ENCODE data around the gene SPATA45. TPM values are rescaled to one million over a fixed set of nuclear protein-coding genes. Genes with fewer than 3 reads are reported as not detected.

Gene SPATA45
- total and polyA plus RNA-seq, 2 of the 13 experiments (the other 11 are each of a cell fraction or from before 2014, with no cell fraction given) = 0.17 to 0.64 TPM

DNA sequence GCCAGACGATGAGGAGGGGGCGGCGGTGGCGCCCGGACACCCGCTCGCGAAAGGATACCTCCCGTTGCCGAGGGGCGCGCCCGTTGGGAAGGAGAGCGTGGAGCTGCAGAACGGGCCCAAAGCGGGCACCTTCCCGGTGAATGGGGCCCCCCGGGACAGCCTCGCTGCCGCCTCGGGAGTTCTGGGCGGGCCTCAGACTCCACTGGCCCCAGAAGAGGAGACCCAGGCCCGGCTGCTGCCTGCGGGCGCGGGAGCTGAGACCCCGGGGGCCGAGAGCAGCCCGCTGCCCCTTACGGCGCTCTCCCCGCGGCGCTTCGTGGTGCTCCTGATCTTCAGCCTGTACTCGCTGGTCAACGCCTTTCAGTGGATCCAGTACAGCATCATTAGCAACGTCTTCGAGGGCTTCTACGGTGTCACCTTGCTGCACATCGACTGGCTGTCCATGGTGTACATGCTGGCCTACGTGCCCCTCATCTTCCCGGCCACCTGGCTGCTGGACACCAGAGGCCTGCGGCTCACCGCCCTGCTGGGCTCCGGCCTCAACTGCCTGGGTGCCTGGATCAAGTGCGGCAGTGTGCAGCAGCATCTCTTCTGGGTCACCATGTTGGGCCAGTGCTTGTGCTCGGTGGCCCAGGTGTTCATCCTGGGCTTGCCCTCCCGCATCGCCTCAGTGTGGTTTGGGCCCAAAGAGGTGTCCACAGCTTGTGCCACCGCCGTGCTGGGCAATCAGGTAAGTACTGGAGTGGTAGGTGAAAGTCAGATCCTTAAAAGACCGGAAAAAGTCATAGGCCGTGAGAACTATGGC lies 11.2 kb upstream of the SPATA45 start (continued):
- TF ChIP-seq MEIS1 (CRISPR knock-in tag; IDR thresholded peaks at IDR 0.05; ENCODE audit: borderline replicate concordance) = no peak
- TF ChIP-seq ZNF468 (CRISPR knock-in tag; IDR thresholded peaks at IDR 0.05) = no peak
- TF ChIP-seq, protein P1, sequence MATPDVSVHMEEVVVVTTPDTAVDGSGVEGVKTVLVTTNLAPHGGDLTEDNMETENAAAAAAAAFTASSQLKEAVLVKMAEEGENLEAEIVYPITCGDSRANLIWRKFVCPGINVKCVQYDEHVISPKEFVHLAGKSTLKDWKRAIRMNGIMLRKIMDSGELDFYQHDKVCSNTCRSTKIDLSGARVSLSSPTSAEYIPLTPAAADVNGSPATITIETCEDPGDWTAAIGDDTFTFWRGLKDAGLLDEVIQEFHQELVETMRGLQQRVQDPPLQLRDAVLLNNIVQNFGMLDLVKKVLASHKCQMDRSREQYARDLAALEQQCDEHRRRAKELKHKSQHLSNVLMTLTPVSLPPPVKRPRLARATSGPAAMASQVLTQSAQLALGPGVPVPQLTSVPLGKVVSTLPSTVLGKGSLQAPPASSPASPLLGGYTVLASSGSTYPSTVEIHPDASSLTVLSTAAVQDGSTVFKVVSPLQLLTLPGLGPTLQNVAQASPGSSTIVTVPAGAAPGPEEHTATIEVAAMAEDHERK (CRISPR knock-in tag; IDR thresholded peaks at IDR 0.05; ENCODE audit: low read depth) = no peak
- TF ChIP-seq, protein P2, sequence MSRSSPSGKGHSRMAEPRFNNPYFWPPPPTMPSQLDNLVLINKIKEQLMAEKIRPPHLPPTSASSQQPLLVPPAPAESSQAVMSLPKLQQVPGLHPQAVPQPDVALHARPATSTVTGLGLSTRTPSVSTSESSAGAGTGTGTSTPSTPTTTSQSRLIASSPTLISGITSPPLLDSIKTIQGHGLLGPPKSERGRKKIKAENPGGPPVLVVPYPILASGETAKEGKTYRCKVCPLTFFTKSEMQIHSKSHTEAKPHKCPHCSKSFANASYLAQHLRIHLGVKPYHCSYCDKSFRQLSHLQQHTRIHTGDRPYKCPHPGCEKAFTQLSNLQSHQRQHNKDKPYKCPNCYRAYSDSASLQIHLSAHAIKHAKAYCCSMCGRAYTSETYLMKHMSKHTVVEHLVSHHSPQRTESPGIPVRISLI (CRISPR knock-in tag; IDR thresholded peaks at IDR 0.05; ENCODE audit: borderline replicate concordance) = no peak
- no peak for TF ChIP-seq SIN3A (IDR thresholded peaks at IDR 0.05; ENCODE audit: borderline replicate concordance, low read depth, low read length)
- no peak; the same call in 1 of the 2 replicates for TF ChIP-seq ZNF788 (CRISPR knock-in tag; IDR thresholded peaks at IDR 0.05; ENCODE audit: borderline replicate concordance)
- TF ChIP-seq, protein P3, sequence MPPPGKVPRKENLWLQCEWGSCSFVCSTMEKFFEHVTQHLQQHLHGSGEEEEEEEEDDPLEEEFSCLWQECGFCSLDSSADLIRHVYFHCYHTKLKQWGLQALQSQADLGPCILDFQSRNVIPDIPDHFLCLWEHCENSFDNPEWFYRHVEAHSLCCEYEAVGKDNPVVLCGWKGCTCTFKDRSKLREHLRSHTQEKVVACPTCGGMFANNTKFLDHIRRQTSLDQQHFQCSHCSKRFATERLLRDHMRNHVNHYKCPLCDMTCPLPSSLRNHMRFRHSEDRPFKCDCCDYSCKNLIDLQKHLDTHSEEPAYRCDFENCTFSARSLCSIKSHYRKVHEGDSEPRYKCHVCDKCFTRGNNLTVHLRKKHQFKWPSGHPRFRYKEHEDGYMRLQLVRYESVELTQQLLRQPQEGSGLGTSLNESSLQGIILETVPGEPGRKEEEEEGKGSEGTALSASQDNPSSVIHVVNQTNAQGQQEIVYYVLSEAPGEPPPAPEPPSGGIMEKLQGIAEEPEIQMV (CRISPR knock-in tag; IDR thresholded peaks at IDR 0.05; ENCODE audit: low read depth) = no peak
- TF ChIP-seq, protein P4, sequence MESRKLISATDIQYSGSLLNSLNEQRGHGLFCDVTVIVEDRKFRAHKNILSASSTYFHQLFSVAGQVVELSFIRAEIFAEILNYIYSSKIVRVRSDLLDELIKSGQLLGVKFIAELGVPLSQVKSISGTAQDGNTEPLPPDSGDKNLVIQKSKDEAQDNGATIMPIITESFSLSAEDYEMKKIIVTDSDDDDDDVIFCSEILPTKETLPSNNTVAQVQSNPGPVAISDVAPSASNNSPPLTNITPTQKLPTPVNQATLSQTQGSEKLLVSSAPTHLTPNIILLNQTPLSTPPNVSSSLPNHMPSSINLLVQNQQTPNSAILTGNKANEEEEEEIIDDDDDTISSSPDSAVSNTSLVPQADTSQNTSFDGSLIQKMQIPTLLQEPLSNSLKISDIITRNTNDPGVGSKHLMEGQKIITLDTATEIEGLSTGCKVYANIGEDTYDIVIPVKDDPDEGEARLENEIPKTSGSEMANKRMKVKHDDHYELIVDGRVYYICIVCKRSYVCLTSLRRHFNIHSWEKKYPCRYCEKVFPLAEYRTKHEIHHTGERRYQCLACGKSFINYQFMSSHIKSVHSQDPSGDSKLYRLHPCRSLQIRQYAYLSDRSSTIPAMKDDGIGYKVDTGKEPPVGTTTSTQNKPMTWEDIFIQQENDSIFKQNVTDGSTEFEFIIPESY (CRISPR knock-in tag; IDR thresholded peaks at IDR 0.05) = no peak
- no peak for TF ChIP-seq SNRNP70 (IDR thresholded peaks at IDR 0.05; ENCODE audit: low read depth, low read length)
- TF ChIP-seq KLF13 (CRISPR knock-in tag; IDR thresholded peaks at IDR 0.05) = no peak
- TF ChIP-seq, protein P5, sequence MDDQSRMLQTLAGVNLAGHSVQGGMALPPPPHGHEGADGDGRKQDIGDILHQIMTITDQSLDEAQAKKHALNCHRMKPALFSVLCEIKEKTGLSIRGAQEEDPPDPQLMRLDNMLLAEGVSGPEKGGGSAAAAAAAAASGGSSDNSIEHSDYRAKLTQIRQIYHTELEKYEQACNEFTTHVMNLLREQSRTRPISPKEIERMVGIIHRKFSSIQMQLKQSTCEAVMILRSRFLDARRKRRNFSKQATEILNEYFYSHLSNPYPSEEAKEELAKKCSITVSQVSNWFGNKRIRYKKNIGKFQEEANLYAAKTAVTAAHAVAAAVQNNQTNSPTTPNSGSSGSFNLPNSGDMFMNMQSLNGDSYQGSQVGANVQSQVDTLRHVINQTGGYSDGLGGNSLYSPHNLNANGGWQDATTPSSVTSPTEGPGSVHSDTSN (CRISPR knock-in tag; IDR thresholded peaks at IDR 0.05; ENCODE audit: borderline replicate concordance) = 0 out of 2 replicates have a peak, but pooled peaks have one; percentile 31
- peak; percentile 39; the same call in 1 of the 2 replicates for TF ChIP-seq ZNF777 (CRISPR knock-in tag; IDR thresholded peaks at IDR 0.05)
- no peak for TF ChIP-seq XRCC5 (optimal IDR thresholded peaks at IDR 0.05; ENCODE audit: low read length)
- peak; percentile 57; the same call in 1 of the 2 replicates for TF ChIP-seq TBX2 (CRISPR knock-in tag; IDR thresholded peaks at IDR 0.05; ENCODE audit: borderline replicate concordance)
- TF ChIP-seq, protein P6, sequence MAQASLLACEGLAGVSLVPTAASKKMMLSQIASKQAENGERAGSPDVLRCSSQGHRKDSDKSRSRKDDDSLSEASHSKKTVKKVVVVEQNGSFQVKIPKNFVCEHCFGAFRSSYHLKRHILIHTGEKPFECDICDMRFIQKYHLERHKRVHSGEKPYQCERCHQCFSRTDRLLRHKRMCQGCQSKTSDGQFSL (CRISPR knock-in tag; IDR thresholded peaks at IDR 0.05) = no peak
- TF ChIP-seq GTF3A (CRISPR knock-in tag; conservative IDR thresholded peaks at IDR 0.05) = no peak
- TF ChIP-seq, protein P7, sequence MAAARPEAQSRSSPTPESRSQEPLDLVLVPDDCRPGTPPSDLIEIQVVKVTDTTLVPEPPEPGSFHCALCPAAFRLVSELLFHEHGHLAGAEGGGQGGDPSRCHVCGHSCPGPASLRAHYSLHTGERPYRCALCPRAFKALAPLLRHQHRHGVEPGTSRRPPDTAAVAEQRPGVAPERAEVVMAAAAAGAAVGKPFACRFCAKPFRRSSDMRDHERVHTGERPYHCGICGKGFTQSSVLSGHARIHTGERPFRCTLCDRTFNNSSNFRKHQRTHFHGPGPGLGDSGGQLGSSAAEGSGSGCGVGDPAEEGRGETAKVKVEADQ (CRISPR knock-in tag; IDR thresholded peaks at IDR 0.05; ENCODE audit: borderline replicate concordance) = no peak

Measured in HepG2 (cell line).